Measurements from ENCODE around the gene PNPLA2.

PNPLA2 gene

DNA sequence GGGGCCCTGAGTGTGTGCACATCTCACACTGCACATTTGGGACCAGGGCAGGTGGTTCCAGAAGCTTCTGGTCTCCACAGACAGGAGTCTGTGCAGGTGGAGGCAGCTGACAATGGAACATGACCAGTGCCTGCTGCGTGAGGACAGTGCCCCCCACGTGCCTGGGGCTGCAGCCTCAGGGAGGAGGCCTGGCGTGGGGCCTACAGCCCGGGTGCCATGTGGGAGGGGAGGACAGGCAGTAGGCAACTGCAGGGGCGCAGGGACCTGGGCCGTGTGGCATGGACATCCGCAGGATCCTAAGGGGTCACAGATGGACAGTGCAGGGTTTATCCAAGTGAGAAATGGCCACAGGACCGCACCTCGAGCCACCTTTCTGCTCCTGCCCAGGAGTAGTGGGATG, 52.8 kb downstream of the PNPLA2 start:
- Histone ChIP-seq H3K4me1 (ENCODE audit: insufficient read depth, low read length) (no peaks in the 10 kb centered on the region; the same call in 1 of the 2 replicates), H3K36me3 (ENCODE audit: insufficient read depth, low read depth, low read length) (peaks cover 19% of the 10 kb centered on the region), H3K9me3 (ENCODE audit: insufficient read depth, low read depth, low read length) (no peaks in the 10 kb centered on the region), H3K27me3 (ENCODE audit: insufficient read depth, low read length) (no peaks in the 10 kb centered on the region; the same call in 1 of the 2 replicates), H3K4me3 (ENCODE audit: low read length) (no peak overlapping the region), H3K27ac (ENCODE audit: low read length) (no peak overlapping the region), H3K9ac (ENCODE audit: low read depth, low read length) (no peak overlapping the region)

DNA sequence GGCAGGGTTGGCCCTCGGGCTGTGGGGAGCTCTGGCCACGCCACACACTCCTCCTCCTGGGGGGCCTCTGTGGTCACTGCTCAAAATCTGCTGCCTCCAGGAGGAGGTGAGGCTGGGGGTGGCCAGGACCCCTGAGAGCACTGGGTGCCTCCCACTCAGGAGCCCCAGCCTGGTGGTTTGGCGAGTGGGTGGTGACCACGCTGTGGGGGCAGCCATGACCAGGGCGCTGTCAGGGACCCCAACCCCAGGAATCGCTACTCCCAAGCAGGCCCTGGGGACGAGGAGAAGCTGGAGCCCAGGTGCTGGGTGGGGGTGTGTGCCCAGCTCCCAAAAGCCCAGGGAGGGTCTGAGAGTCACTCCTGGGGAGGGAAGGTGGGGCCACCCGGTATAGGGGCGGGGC, 54.1 kb downstream of the PNPLA2 start:
- H3K27me3 ChIP-seq (ENCODE audit: insufficient read depth, low read length) = no peaks in the 10 kb centered on the region; the same call in 1 of the 2 replicates
- no peak overlapping the region for H3K9ac ChIP-seq (ENCODE audit: low read depth, low read length)
- H3K27ac ChIP-seq (ENCODE audit: low read length) = no peak overlapping the region
- no peak overlapping the region for H3K4me3 ChIP-seq (ENCODE audit: low read length)
- H3K9me3 ChIP-seq (ENCODE audit: insufficient read depth, low read depth, low read length) = no peaks in the 10 kb centered on the region
- no peaks in the 10 kb centered on the region; the same call in 1 of the 2 replicates for H3K4me1 ChIP-seq (ENCODE audit: insufficient read depth, low read length)
- H3K36me3 ChIP-seq (ENCODE audit: insufficient read depth, low read depth, low read length) = peaks cover 19% of the 10 kb centered on the region

- Histone ChIP-seq H3K9ac (ENCODE audit: low read depth, low read length) (no peak overlapping the region), H3K36me3 (ENCODE audit: insufficient read depth, low read depth, low read length) (peaks cover 11% of the 10 kb centered on the region), H3K9me3 (ENCODE audit: insufficient read depth, low read depth, low read length) (no peaks in the 10 kb centered on the region), H3K27me3 (ENCODE audit: insufficient read depth, low read length) (no peaks in the 10 kb centered on the region; the same call in 1 of the 2 replicates), H3K27ac (ENCODE audit: low read length) (no peak overlapping the region), H3K4me1 (ENCODE audit: insufficient read depth, low read length) (no peaks in the 10 kb centered on the region; the same call in 1 of the 2 replicates), H3K4me3 (ENCODE audit: low read length) (no peak overlapping the region)
Measured at GRCh38 chr11:873706-874105, 55.0 kb downstream of the PNPLA2 start.

All from iPS-20b (cell line).